ENCODE results near the gene ULBP2. TPM values are rescaled to one million over a fixed set of nuclear protein-coding genes. Genes with fewer than 3 reads are reported as not detected.
"Not testable (repeated sequence)": the region's sequence is repeated elsewhere in the genome, so short reads cannot be mapped to it uniquely, and the experiment has no call there.

ULBP2 gene
- total RNA-seq, 5 donors from 2014 or later (not counting 1 experiment from before 2014, with no cell fraction given), result 0.20 to 3.9 (median 1.6) TPM; not detected in 2

DNA sequence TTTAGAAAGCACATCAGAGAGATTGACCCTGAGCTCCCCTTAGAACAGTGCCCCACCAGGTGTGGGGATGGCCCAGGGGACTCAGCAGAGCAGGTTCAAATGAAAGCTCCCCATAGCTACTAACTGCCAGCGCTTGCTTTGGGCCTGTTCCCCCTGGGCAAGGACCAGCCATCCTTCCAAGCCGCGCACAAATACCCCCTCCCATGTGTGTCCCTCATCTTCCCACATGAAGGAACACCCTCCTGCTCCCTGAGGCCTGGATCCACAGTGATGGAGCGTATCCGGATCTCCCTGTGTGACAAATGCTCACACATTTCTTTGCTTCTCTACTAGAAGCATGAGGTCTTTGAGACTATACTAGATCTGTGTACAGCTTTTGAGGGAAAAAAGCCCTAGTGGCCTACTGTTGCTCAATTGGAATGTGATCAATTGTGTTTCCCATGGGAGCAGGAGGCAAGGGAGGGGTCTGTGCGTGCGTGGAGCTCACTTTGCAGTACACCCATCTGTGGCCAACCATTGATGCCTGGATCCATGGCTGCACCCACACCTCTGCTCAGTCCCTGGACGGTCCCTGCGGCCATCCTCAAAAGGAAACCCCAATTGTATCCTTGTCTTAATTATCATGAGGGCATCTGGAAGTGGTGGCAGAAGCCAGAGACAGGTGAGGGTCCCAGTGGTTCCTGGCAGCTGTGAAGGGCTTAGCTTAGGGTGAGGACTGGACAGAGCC, 17.4 kb upstream of the ULBP2 start:
- no peak overlapping the region for H3K27ac ChIP-seq (ENCODE audit: low read length)
- ATAC-seq (replicated peaks in 1 of 4) (no peak), DNase-seq (peak in 1 of 35 experiments; percentile 3)
- peaks cover 18 to 70% of the 10 kb centered on the region in 2 experiments for H3K27me3 ChIP-seq (replicated peaks in 1 of 2; ENCODE audit: control insufficient read depth in 2 of 2, extremely low read depth in 1 of 2, insufficient read depth in 2 of 2, low read length in 1 of 2)
- Mint-ChIP-seq H3K4me1 (peaks cover 21 to 34% (median 31%) of the 10 kb centered on the region in 3 donors), H3K9me3 (no peaks in the 10 kb centered on the region), H3K36me3 (no peaks in the 10 kb centered on the region), H3K4me3 (peak overlapping the region in 2 of 3 donors; percentile 14 to 84), H3K27me3 (peaks cover 73 to 89% of the 10 kb centered on the region in 2 donors), H3K27ac (no peak overlapping the region)
- no peaks in the 10 kb centered on the region for H3K36me3 ChIP-seq (ENCODE audit: control insufficient read depth in 2 of 2, extremely low read depth in 1 of 2, insufficient read depth in 1 of 2, low read length in 1 of 2)
- CTCF ChIA-PET, result interaction anchor here (0.6 to 1.3 kb wide), 5 partner anchors 38 to 193 kb away, joined by 4 to 6 read pairs (median 4); no protein-coding TSS in a partner anchor
- H3K4me3 ChIP-seq (ENCODE audit: control insufficient read depth in 1 of 2, extremely low read depth in 1 of 2, low read length in 1 of 2), result no peak overlapping the region
- H3K4me1 ChIP-seq (ENCODE audit: control insufficient read depth in 1 of 2, extremely low read depth in 1 of 2, insufficient read depth in 2 of 2, low read length in 2 of 2), result peaks cover 3 to 31% of the 10 kb centered on the region in 2 experiments
- 83% methylated on average over 5 of the region's 9 CpGs for WGBS (ENCODE audit: insufficient coverage)
- no peaks in the 10 kb centered on the region for H3K9me3 ChIP-seq
- POLR2A ChIA-PET, result no interaction called here

DNA sequence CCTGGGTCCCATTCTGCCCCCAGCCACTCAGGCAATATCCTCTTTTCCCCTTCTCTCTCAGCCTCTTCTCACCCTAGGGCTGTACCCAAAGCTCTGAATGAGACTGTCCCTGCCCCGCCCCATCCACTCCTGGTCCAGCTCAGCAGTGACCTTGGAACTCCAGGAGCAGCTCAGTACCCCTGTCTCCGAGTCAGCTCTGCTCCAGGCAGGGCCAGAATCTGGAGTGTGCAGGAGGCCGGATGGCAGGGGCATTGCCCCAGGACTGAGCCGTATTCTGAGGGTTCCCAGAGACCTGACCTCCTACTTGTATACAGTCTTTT, 16.9 kb upstream of the ULBP2 start:
- CTCF ChIA-PET, result interaction anchor here in 1 of 2 donors (0.5 to 1.3 kb wide), 4 partner anchors 37 to 176 kb away, joined by 3 to 6 read pairs (median 4); no protein-coding TSS in a partner anchor
- Histone ChIP-seq H3K4me1 (ENCODE audit: control insufficient read depth in 1 of 2, extremely low read depth in 1 of 2, insufficient read depth in 2 of 2, low read length in 2 of 2) (peaks cover 3 to 31% of the 10 kb centered on the region in 2 experiments), H3K27me3 (replicated peaks in 1 of 2; ENCODE audit: control insufficient read depth in 2 of 2, extremely low read depth in 1 of 2, insufficient read depth in 2 of 2, low read length in 1 of 2) (peaks cover 18 to 70% of the 10 kb centered on the region in 2 experiments)

DNA sequence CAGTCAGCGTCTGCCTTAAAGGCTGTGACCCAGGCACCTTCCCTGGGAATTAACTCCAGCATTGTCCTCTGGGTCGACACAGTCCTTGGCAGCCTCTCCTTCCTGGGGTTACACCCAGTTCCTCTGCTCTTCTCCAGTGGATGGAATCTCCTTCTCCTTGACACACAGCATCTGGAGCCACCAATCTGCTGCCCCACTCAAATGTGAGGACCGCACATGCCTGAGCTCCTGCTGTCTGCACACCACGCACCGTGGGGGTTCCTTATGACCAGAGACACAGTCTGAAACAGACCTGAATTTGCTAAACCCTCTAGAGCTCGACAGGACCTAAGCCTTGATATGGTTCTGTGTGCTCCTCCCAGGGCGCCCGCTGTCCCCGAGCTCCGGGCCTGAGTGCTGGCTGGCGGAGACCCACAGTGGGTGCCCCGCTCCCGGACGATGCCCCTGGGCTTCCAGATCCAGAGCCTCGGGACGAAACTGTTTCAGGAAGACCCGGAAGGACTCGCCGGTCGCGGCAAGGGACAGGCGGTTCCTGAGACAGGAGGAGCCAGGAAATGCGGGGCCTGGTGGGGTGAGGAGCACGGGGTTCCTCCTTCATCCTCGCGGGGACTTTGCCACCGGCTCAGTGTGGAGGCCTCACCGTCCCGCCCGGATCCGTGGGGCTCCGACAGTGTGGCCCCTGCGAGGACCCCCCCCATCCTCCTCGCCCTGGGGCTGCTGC, 16.4 kb upstream of the ULBP2 start:
- WGBS (ENCODE audit: insufficient coverage), result 17% methylated on average over 33 of the region's 34 CpGs
- Histone ChIP-seq H3K36me3 (ENCODE audit: control insufficient read depth in 2 of 2, extremely low read depth in 1 of 2, insufficient read depth in 1 of 2, low read length in 1 of 2) (no peaks in the 10 kb centered on the region), H3K27me3 (replicated peaks in 1 of 2; ENCODE audit: control insufficient read depth in 2 of 2, extremely low read depth in 1 of 2, insufficient read depth in 2 of 2, low read length in 1 of 2) (peaks cover 20 to 65% of the 10 kb centered on the region in 2 experiments), H3K9me3 (no peaks in the 10 kb centered on the region), H3K4me1 (ENCODE audit: control insufficient read depth in 1 of 2, extremely low read depth in 1 of 2, insufficient read depth in 2 of 2, low read length in 2 of 2) (peaks cover 3 to 31% of the 10 kb centered on the region in 2 experiments), H3K4me3 (ENCODE audit: control insufficient read depth in 1 of 2, extremely low read depth in 1 of 2, low read length in 1 of 2) (peak overlapping the region in 1 of 2 donors; percentile 15), H3K27ac (ENCODE audit: low read length) (no peak overlapping the region)
- no peak for ATAC-seq (replicated peaks in 1 of 4)
- peaks cover 21 to 34% (median 31%) of the 10 kb centered on the region in 3 donors for H3K4me1 Mint-ChIP-seq
- H3K27me3 Mint-ChIP-seq, result peaks cover 78 to 93% of the 10 kb centered on the region in 2 donors
- H3K4me3 Mint-ChIP-seq, result peak overlapping the region in 1 of 3 donors; percentile 57
- H3K27ac Mint-ChIP-seq, result no peak overlapping the region
- POLR2A ChIA-PET, result no interaction called here
- H3K36me3 Mint-ChIP-seq, result no peaks in the 10 kb centered on the region
- peak in 1 of 35 experiments; percentile 11 for DNase-seq
- CTCF ChIA-PET, result interaction anchor here in 1 of 2 donors (0.5 kb wide), 1 partner anchor 176 kb away, joined by 3 read pairs; no protein-coding TSS in a partner anchor
- no peaks in the 10 kb centered on the region for H3K9me3 Mint-ChIP-seq

More for the DNA sequence above, 16.9 kb upstream of the ULBP2 start:
- no peaks in the 10 kb centered on the region for H3K36me3 Mint-ChIP-seq
- WGBS (ENCODE audit: insufficient coverage), result 86% methylated on average over 4 of the region's 4 CpGs
- no peaks in the 10 kb centered on the region for H3K9me3 Mint-ChIP-seq
- H3K4me1 Mint-ChIP-seq, result peaks cover 21 to 34% (median 31%) of the 10 kb centered on the region in 3 donors
- no peak for DNase-seq
- POLR2A ChIA-PET, result no interaction called here
- H3K27ac Mint-ChIP-seq, result no peak overlapping the region
- Histone ChIP-seq H3K36me3 (ENCODE audit: control insufficient read depth in 2 of 2, extremely low read depth in 1 of 2, insufficient read depth in 1 of 2, low read length in 1 of 2) (no peaks in the 10 kb centered on the region), H3K4me3 (ENCODE audit: control insufficient read depth in 1 of 2, extremely low read depth in 1 of 2, low read length in 1 of 2) (no peak overlapping the region), H3K27ac (ENCODE audit: low read length) (no peak overlapping the region), H3K9me3 (no peaks in the 10 kb centered on the region)
- no peak overlapping the region for H3K4me3 Mint-ChIP-seq
- ATAC-seq (replicated peaks in 1 of 4), result no peak
- H3K27me3 Mint-ChIP-seq, result peaks cover 77 to 93% of the 10 kb centered on the region in 2 donors

DNA sequence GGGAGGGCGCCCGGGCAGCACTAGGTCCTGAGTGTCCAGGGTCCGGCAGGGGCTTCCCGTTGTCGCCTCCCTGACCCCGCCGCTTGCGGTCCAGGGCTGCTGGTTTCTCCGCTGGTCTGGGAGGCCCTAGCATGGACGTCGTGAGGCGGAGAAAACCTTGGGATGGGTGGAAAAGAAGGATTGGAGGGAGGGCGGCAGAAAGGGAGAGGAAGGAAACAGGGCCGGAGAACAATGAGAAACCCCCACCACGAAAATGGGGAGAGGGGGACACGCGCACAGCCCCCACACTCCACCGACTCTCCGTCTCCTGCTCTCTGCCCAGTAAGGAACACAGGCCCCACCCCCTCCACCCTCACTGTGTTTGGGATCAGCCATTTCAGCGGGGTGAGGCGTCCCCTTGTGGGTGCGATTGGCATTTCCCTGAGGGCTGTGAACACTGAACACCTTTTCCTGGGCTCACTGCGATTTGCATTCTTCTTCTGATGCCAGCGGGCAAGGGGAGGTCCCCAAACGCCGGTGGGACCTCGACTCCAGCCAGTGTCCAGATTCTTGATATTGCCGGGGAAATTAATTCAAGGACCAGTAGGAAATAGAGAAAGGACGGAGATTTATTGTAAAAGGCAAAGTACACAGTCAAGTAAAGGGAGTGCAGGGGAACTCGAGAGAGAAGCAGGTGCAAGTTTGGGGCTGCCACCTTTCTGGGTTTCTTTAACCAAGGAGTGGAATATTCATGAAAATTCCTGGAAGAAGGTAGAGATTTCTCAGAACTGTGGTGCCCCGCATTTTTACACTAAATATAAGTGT, 15.6 kb upstream of the ULBP2 start:
- ChIA-PET CTCF (interaction anchor here in 1 of 2 donors (0.5 kb wide), 1 partner anchor 58 kb away, joined by 3 read pairs; no protein-coding TSS in a partner anchor), POLR2A (no interaction called here)
- Histone ChIP-seq H3K27me3 (replicated peaks in 1 of 2; ENCODE audit: control insufficient read depth in 2 of 2, extremely low read depth in 1 of 2, insufficient read depth in 2 of 2, low read length in 1 of 2) (peaks cover 17 to 64% of the 10 kb centered on the region in 2 experiments), H3K27ac (ENCODE audit: low read length) (no peak overlapping the region), H3K4me3 (ENCODE audit: control insufficient read depth in 1 of 2, extremely low read depth in 1 of 2, low read length in 1 of 2) (peak overlapping the region in 1 of 2 donors; percentile 15), H3K4me1 (ENCODE audit: control insufficient read depth in 1 of 2, extremely low read depth in 1 of 2, insufficient read depth in 2 of 2, low read length in 2 of 2) (peaks cover 3 to 31% of the 10 kb centered on the region in 2 experiments), H3K9me3 (no peaks in the 10 kb centered on the region), H3K36me3 (ENCODE audit: control insufficient read depth in 2 of 2, extremely low read depth in 1 of 2, insufficient read depth in 1 of 2, low read length in 1 of 2) (no peaks in the 10 kb centered on the region)
- peak overlapping the region in 1 of 2 donors; percentile 70 for H3K27ac Mint-ChIP-seq
- peaks cover 21 to 34% (median 31%) of the 10 kb centered on the region in 3 donors for H3K4me1 Mint-ChIP-seq
- peak; percentile 46 to 69 (median 60) for ATAC-seq (replicated peaks in 1 of 4)
- 2% methylated on average over 20 of the region's 31 CpGs for WGBS (ENCODE audit: insufficient coverage)
- H3K36me3 Mint-ChIP-seq, result no peaks in the 10 kb centered on the region
- DNase-seq, result peak in 34 of 35 experiments; percentile 25 to 75 (median 57)
- H3K4me3 Mint-ChIP-seq, result peak overlapping the region in 1 of 3 donors; percentile 57
- H3K27me3 Mint-ChIP-seq, result peaks cover 78 to 93% of the 10 kb centered on the region in 2 donors
- no peaks in the 10 kb centered on the region for H3K9me3 Mint-ChIP-seq

DNA sequence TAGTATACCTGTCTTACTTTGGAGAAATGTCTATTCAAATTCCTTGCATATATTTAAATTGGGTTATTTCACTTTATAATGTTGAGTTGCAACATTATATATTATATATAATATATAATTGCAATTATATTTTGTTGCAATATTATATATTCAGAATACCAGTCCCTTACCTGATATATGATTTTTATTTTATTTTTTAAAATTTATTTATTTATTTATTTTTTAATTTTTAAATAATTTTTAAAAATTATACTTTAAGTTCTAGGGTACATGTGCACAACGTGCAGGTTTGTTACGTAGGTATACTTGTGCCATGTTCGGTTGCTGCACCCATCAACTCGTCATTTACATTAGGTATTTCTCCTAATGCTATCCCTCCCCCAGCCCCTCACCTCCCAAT, 14.8 kb upstream of the ULBP2 start:
- POLR2A ChIA-PET; H3K4me3 Mint-ChIP-seq; H3K36me3 Mint-ChIP-seq; H3K4me3 ChIP-seq (ENCODE audit: control insufficient read depth in 1 of 2, extremely low read depth in 1 of 2, low read length in 1 of 2); H3K27ac ChIP-seq (ENCODE audit: low read length); H3K9me3 ChIP-seq; ATAC-seq (replicated peaks in 1 of 4); H3K36me3 ChIP-seq (ENCODE audit: control insufficient read depth in 2 of 2, extremely low read depth in 1 of 2, insufficient read depth in 1 of 2, low read length in 1 of 2); CTCF ChIA-PET; H3K27ac Mint-ChIP-seq; H3K9me3 Mint-ChIP-seq; DNase-seq: not testable (repeated sequence)
- no CpG with 5 or more reads among the region's 4 CpGs for WGBS (ENCODE audit: insufficient coverage)
- peaks cover 18 to 31% (median 28%) of the 10 kb centered on the region in 3 donors for H3K4me1 Mint-ChIP-seq
- H3K27me3 Mint-ChIP-seq, result peaks cover 79 to 93% of the 10 kb centered on the region in 2 donors
- H3K27me3 ChIP-seq (replicated peaks in 1 of 2; ENCODE audit: control insufficient read depth in 2 of 2, extremely low read depth in 1 of 2, insufficient read depth in 2 of 2, low read length in 1 of 2), result peaks cover 18 to 60% of the 10 kb centered on the region in 2 experiments
- peaks cover 3 to 31% of the 10 kb centered on the region in 2 experiments for H3K4me1 ChIP-seq (ENCODE audit: control insufficient read depth in 1 of 2, extremely low read depth in 1 of 2, insufficient read depth in 2 of 2, low read length in 2 of 2)

DNA sequence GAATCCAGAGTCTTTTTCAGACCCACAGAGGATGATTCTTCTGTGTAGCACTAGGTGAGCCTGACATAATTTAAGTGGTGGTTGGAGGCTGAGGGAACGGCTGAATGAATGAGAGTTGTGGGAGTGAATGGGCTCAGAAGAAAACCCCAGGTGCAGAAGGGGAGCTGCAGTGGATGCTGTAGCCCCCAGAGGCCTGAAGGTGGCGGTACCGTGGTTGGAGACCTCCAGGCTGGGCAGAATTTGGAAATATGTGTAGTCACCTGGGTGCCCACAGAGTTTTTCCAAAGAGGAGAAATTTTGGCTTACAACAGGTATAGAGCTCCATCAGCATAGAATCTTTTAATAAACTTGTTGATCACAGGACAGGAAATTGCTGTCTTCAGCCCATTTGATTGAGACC, 12.4 kb upstream of the ULBP2 start:
- Histone ChIP-seq H3K27me3 (replicated peaks in 1 of 2; ENCODE audit: control insufficient read depth in 2 of 2, extremely low read depth in 1 of 2, insufficient read depth in 2 of 2, low read length in 1 of 2) (peaks cover 12 to 48% of the 10 kb centered on the region in 2 experiments), H3K4me3 (ENCODE audit: control insufficient read depth in 1 of 2, extremely low read depth in 1 of 2, low read length in 1 of 2) (no peak overlapping the region), H3K27ac (ENCODE audit: low read length) (no peak overlapping the region), H3K4me1 (ENCODE audit: control insufficient read depth in 1 of 2, extremely low read depth in 1 of 2, insufficient read depth in 2 of 2, low read length in 2 of 2) (peaks cover 0 to 15% of the 10 kb centered on the region in 2 experiments), H3K36me3 (ENCODE audit: control insufficient read depth in 2 of 2, extremely low read depth in 1 of 2, insufficient read depth in 1 of 2, low read length in 1 of 2) (no peaks in the 10 kb centered on the region), H3K9me3 (no peaks in the 10 kb centered on the region)
- DNase-seq (peak in 3 of 35 experiments; percentile 12 to 43 (median 17)), ATAC-seq (replicated peaks in 1 of 4) (no peak)
- H3K9me3 Mint-ChIP-seq, result no peaks in the 10 kb centered on the region
- peaks cover 9 to 13% (median 12%) of the 10 kb centered on the region in 3 donors for H3K4me1 Mint-ChIP-seq
- H3K4me3 Mint-ChIP-seq, result no peak overlapping the region
- 6% methylated on average over 3 of the region's 3 CpGs for WGBS (ENCODE audit: insufficient coverage)
- CTCF ChIA-PET, result no interaction called here
- POLR2A ChIA-PET, result no interaction called here
- H3K36me3 Mint-ChIP-seq, result no peaks in the 10 kb centered on the region
- H3K27ac Mint-ChIP-seq, result no peak overlapping the region
- peaks cover 74 to 89% of the 10 kb centered on the region in 2 donors for H3K27me3 Mint-ChIP-seq
